ENCODE measurements around the gene MAML2.

MAML2 gene

DNA sequence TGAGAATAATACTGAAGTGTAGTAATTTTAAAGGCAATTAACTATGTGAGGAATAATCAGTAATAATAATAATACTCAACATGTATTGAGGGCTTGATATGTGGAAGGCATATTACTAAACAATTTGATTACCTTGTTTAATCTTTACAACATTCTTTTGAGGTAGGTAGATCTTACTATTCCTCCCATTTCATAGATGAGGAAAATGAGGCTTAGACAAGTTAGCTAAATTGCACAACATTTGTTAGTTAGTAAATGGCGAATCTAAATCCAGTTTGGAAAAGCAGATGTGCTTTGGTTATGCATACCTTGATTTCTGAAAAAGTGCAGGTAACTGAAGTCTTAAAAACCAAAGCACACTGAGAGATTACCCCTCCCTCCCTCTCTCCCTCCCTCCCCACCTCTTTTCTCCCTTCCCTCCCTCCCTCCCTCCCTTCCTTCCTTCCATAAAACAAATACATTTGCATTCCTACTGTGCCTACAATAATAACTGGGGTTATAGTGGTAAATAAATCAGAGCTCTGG is 326.0 kb downstream of the MAML2 start:
- H2BK120ac ChIP-seq (ENCODE audit: low read depth, low read length): no peak overlapping the region
- no peak overlapping the region for H3K23ac ChIP-seq (ENCODE audit: low read length)
- no peak overlapping the region for H3K27ac ChIP-seq (ENCODE audit: low read depth, low read length)
- no peaks in the 10 kb centered on the region for H3K79me1 ChIP-seq (ENCODE audit: low read length)
- no peaks in the 10 kb centered on the region for H3K36me3 ChIP-seq (ENCODE audit: control insufficient read depth, insufficient read depth, low read length)
- peaks cover 12% of the 10 kb centered on the region for H3K4me1 ChIP-seq (ENCODE audit: control insufficient read depth, low read depth, low read length)
- H3K4me3 ChIP-seq (ENCODE audit: low read length): no peak overlapping the region
- no peak overlapping the region for H2AK5ac ChIP-seq (ENCODE audit: low read length)
- no peak overlapping the region for H4K5ac ChIP-seq (ENCODE audit: low read length)
- H3K9ac ChIP-seq (ENCODE audit: low read length): no peak overlapping the region
- H3K4ac ChIP-seq (ENCODE audit: low read depth, low read length): no peak overlapping the region
- no CpG with 5 or more reads among the region's 1 CpG for WGBS (ENCODE audit: extremely low coverage, insufficient coverage, low lambda C conversion rate)
- H3K79me2 ChIP-seq (ENCODE audit: control insufficient read depth, insufficient read depth, low read length): no peaks in the 10 kb centered on the region
- no peak overlapping the region for H3K56ac ChIP-seq (ENCODE audit: low read length)
- H3K18ac ChIP-seq (ENCODE audit: low read length): no peak overlapping the region
- no peak overlapping the region for H4K8ac ChIP-seq (ENCODE audit: low read depth, low read length)
- H3K4me2 ChIP-seq (ENCODE audit: low read length): no peak overlapping the region
- no peak overlapping the region for H2BK5ac ChIP-seq (ENCODE audit: low read length)
- no peak overlapping the region for H2BK15ac ChIP-seq (replicated peaks; ENCODE audit: low read depth)
- no peaks in the 10 kb centered on the region for H3K27me3 ChIP-seq (ENCODE audit: insufficient read depth, low read length, poor library complexity)
- no peak for DNase-seq

- DNase-seq: peak; percentile 94
- H3K79me2 ChIP-seq (ENCODE audit: control insufficient read depth, insufficient read depth, low read length): no peaks in the 10 kb centered on the region
- peaks cover 13% of the 10 kb centered on the region for H3K4me1 ChIP-seq (ENCODE audit: control insufficient read depth, low read depth, low read length)
- no peak overlapping the region for H4K8ac ChIP-seq (ENCODE audit: low read depth, low read length)
- H3K23ac ChIP-seq (ENCODE audit: low read length): no peak overlapping the region
- H3K18ac ChIP-seq (ENCODE audit: low read length): no peak overlapping the region
- H3K27ac ChIP-seq (ENCODE audit: low read depth, low read length): no peak overlapping the region
- H3K9ac ChIP-seq (ENCODE audit: low read length): no peak overlapping the region
- no peak overlapping the region for H3K4me2 ChIP-seq (ENCODE audit: low read length)
- H3K79me1 ChIP-seq (ENCODE audit: low read length): no peaks in the 10 kb centered on the region
- H2BK15ac ChIP-seq (replicated peaks; ENCODE audit: low read depth): no peak overlapping the region
- no peak overlapping the region for H3K56ac ChIP-seq (ENCODE audit: low read length)
- WGBS (ENCODE audit: extremely low coverage, insufficient coverage, low lambda C conversion rate): 100% methylated on average over 2 of the region's 4 CpGs
- H2BK120ac ChIP-seq (ENCODE audit: low read depth, low read length): no peak overlapping the region
- H4K5ac ChIP-seq (ENCODE audit: low read length): no peak overlapping the region
- H2AK5ac ChIP-seq (ENCODE audit: low read length): no peak overlapping the region
- H3K4ac ChIP-seq (ENCODE audit: low read depth, low read length): no peak overlapping the region
- no peaks in the 10 kb centered on the region for H3K27me3 ChIP-seq (ENCODE audit: insufficient read depth, low read length, poor library complexity)
- H3K4me3 ChIP-seq (ENCODE audit: low read length): no peak overlapping the region
- H2BK5ac ChIP-seq (ENCODE audit: low read length): no peak overlapping the region
- no peaks in the 10 kb centered on the region for H3K36me3 ChIP-seq (ENCODE audit: control insufficient read depth, insufficient read depth, low read length)
Measured at GRCh38 chr11:96015906-96016565, 327.0 kb downstream of the MAML2 start.

DNA sequence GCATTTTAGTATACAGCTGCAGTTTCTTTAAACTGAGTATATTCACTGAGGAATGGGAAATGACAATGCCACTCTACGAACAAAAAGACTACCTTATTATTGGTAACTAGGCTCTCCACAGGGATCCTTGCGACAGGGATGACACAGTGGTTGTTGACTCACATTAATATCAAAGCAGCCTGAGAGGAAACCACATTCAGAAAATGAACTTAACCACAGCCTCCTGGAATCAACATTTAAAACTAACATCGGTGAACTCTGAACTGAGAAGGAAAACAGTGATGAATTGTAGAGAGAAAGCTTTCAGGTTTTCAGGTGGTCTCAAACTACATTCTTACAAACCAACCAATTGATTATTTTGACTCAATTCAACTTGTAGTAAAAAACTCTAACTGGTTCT is 328.8 kb downstream of the MAML2 start:
- no peaks in the 10 kb centered on the region for H3K79me2 ChIP-seq (ENCODE audit: control insufficient read depth, insufficient read depth, low read length)
- H4K8ac ChIP-seq (ENCODE audit: low read depth, low read length): no peak overlapping the region
- no peaks in the 10 kb centered on the region for H3K79me1 ChIP-seq (ENCODE audit: low read length)
- H2BK15ac ChIP-seq (replicated peaks; ENCODE audit: low read depth): no peak overlapping the region
- no CpG with 5 or more reads among the region's 3 CpGs for WGBS (ENCODE audit: extremely low coverage, insufficient coverage, low lambda C conversion rate)
- H2AK5ac ChIP-seq (ENCODE audit: low read length): no peak overlapping the region
- no peaks in the 10 kb centered on the region for H3K36me3 ChIP-seq (ENCODE audit: control insufficient read depth, insufficient read depth, low read length)
- DNase-seq: peak; percentile 45
- H3K27ac ChIP-seq (ENCODE audit: low read depth, low read length): peak overlapping the region; percentile 30
- H3K18ac ChIP-seq (ENCODE audit: low read length): no peak overlapping the region
- H3K27me3 ChIP-seq (ENCODE audit: insufficient read depth, low read length, poor library complexity): no peaks in the 10 kb centered on the region
- no peak overlapping the region for H3K4ac ChIP-seq (ENCODE audit: low read depth, low read length)
- H3K23ac ChIP-seq (ENCODE audit: low read length): no peak overlapping the region
- no peak overlapping the region for H3K4me2 ChIP-seq (ENCODE audit: low read length)
- H3K9ac ChIP-seq (ENCODE audit: low read length): no peak overlapping the region
- H2BK5ac ChIP-seq (ENCODE audit: low read length): no peak overlapping the region
- H4K5ac ChIP-seq (ENCODE audit: low read length): no peak overlapping the region
- no peak overlapping the region for H3K4me3 ChIP-seq (ENCODE audit: low read length)
- H3K4me1 ChIP-seq (ENCODE audit: control insufficient read depth, low read depth, low read length): peaks cover 13% of the 10 kb centered on the region
- no peak overlapping the region for H2BK120ac ChIP-seq (ENCODE audit: low read depth, low read length)
- H3K56ac ChIP-seq (ENCODE audit: low read length): peak overlapping the region; percentile 58

GRCh38 chr11:96013461-96014213 is 329.4 kb downstream of the MAML2 start:
- Histone ChIP-seq H3K27me3 (ENCODE audit: insufficient read depth, low read length, poor library complexity) (no peaks in the 10 kb centered on the region), H3K4me2 (ENCODE audit: low read length) (no peak overlapping the region), H3K79me1 (ENCODE audit: low read length) (no peaks in the 10 kb centered on the region), H3K9ac (ENCODE audit: low read length) (no peak overlapping the region), H4K5ac (ENCODE audit: low read length) (no peak overlapping the region), H3K4me1 (ENCODE audit: control insufficient read depth, low read depth, low read length) (peaks cover 13% of the 10 kb centered on the region), H2AK5ac (ENCODE audit: low read length) (peak overlapping the region; percentile 14), H2BK15ac (replicated peaks; ENCODE audit: low read depth) (no peak overlapping the region), H3K36me3 (ENCODE audit: control insufficient read depth, insufficient read depth, low read length) (no peaks in the 10 kb centered on the region), H3K18ac (ENCODE audit: low read length) (no peak overlapping the region), H3K79me2 (ENCODE audit: control insufficient read depth, insufficient read depth, low read length) (no peaks in the 10 kb centered on the region), H2BK120ac (ENCODE audit: low read depth, low read length) (no peak overlapping the region), H4K8ac (ENCODE audit: low read depth, low read length) (no peak overlapping the region), H3K27ac (ENCODE audit: low read depth, low read length) (peak overlapping the region; percentile 30), H3K56ac (ENCODE audit: low read length) (peak overlapping the region; percentile 58), H3K4ac (ENCODE audit: low read depth, low read length) (no peak overlapping the region), H3K4me3 (ENCODE audit: low read length) (no peak overlapping the region), H3K23ac (ENCODE audit: low read length) (no peak overlapping the region), H2BK5ac (ENCODE audit: low read length) (peak overlapping the region; percentile 61)
- DNase-seq: peak; percentile 51
- no CpG with 5 or more reads among the region's 17 CpGs for WGBS (ENCODE audit: extremely low coverage, insufficient coverage, low lambda C conversion rate)

- H3K4me2 ChIP-seq (ENCODE audit: low read length): no peak overlapping the region
- H3K79me1 ChIP-seq (ENCODE audit: low read length): no peaks in the 10 kb centered on the region
- no peak overlapping the region for H2BK5ac ChIP-seq (ENCODE audit: low read length)
- no peak overlapping the region for H3K4me3 ChIP-seq (ENCODE audit: low read length)
- no CpG with 5 or more reads among the region's 8 CpGs for WGBS (ENCODE audit: extremely low coverage, insufficient coverage, low lambda C conversion rate)
- no peak overlapping the region for H4K8ac ChIP-seq (ENCODE audit: low read depth, low read length)
- H3K27ac ChIP-seq (ENCODE audit: low read depth, low read length): no peak overlapping the region
- peaks cover 13% of the 10 kb centered on the region for H3K4me1 ChIP-seq (ENCODE audit: control insufficient read depth, low read depth, low read length)
- no peak overlapping the region for H2BK15ac ChIP-seq (replicated peaks; ENCODE audit: low read depth)
- no peaks in the 10 kb centered on the region for H3K27me3 ChIP-seq (ENCODE audit: insufficient read depth, low read length, poor library complexity)
- H2AK5ac ChIP-seq (ENCODE audit: low read length): no peak overlapping the region
- H2BK120ac ChIP-seq (ENCODE audit: low read depth, low read length): no peak overlapping the region
- no peak overlapping the region for H3K18ac ChIP-seq (ENCODE audit: low read length)
- H3K4ac ChIP-seq (ENCODE audit: low read depth, low read length): no peak overlapping the region
- H3K36me3 ChIP-seq (ENCODE audit: control insufficient read depth, insufficient read depth, low read length): no peaks in the 10 kb centered on the region
- no peak overlapping the region for H3K23ac ChIP-seq (ENCODE audit: low read length)
- H3K9ac ChIP-seq (ENCODE audit: low read length): no peak overlapping the region
- peak; percentile 93 for DNase-seq
- H3K79me2 ChIP-seq (ENCODE audit: control insufficient read depth, insufficient read depth, low read length): no peaks in the 10 kb centered on the region
- no peak overlapping the region for H3K56ac ChIP-seq (ENCODE audit: low read length)
- no peak overlapping the region for H4K5ac ChIP-seq (ENCODE audit: low read length)
Measured at GRCh38 chr11:96012086-96012824, 330.7 kb downstream of the MAML2 start.
